Liver (tissue), 9 donors: Measurements from ENCODE around the gene HSPB2. TPM values are rescaled to one million over a fixed set of nuclear protein-coding genes. Genes with fewer than 3 reads are reported as not detected.

Source experiments
- DNase-seq: peaks from one replicate; pipeline ENCODE4 v3.0.0-alpha.2; 2017; ENCODE audit warnings: low spot score
- H3K27ac ChIP-seq, 2 donors: one replicate each; pipeline ENCODE4 v1.7.0; 2013; ENCODE audit warnings: inconsistent platforms in 2 of 2, low read length in 2 of 2, control low read depth in 1 of 2, low read depth in 1 of 2, mild to moderate bottlenecking in 1 of 2
- H3K27me3 ChIP-seq, 4 donors: one replicate each; pipeline versions ENCODE4 v1.6.1 to v1.7.0; 2013; ENCODE audit warnings: low read length in 3 of 4, inconsistent platforms in 1 of 4, mild to moderate bottlenecking in 1 of 4, moderate library complexity in 1 of 4; ENCODE audit not compliant: control insufficient read depth in 4 of 4, insufficient read depth in 4 of 4
- H3K36me3 ChIP-seq, 4 donors: one replicate each; pipeline versions ENCODE4 v1.6.1 to v1.7.0; 2013; ENCODE audit warnings: low read length in 3 of 4, mild to moderate bottlenecking in 3 of 4, low read depth in 1 of 4, moderate library complexity in 1 of 4; ENCODE audit not compliant: control insufficient read depth in 4 of 4, insufficient read depth in 3 of 4
- H3K4me1 ChIP-seq, 4 donors: one replicate each; pipeline versions ENCODE4 v1.6.1 to v1.7.0; 2013; ENCODE audit warnings: low read length in 3 of 4, mild to moderate bottlenecking in 3 of 4, moderate library complexity in 1 of 4; ENCODE audit not compliant: control insufficient read depth in 4 of 4, insufficient read depth in 4 of 4
- H3K4me3 ChIP-seq, 3 donors: one replicate each; pipeline versions ENCODE4 v1.6.1 to v1.7.0; 2013; ENCODE audit warnings: low read length in 3 of 3, control low read depth in 1 of 3, low read depth in 1 of 3, mild to moderate bottlenecking in 1 of 3
- H3K9ac ChIP-seq, 2 donors: one replicate each; pipeline ENCODE4 v1.7.0; 2013; ENCODE audit warnings: low read length in 2 of 2, mild to moderate bottlenecking in 2 of 2, moderate library complexity in 2 of 2, control low read depth in 1 of 2, low read depth in 1 of 2
- H3K9me3 ChIP-seq, 4 donors: one replicate each; pipeline versions ENCODE4 v1.6.1 to v1.7.0; 2013; ENCODE audit warnings: low read length in 3 of 4; ENCODE audit not compliant: control insufficient read depth in 4 of 4
- ATF3 ChIP-seq: IDR thresholded peaks from 2 replicates; pipeline ENCODE4 v1.6.1; 2016; ENCODE audit warnings: antibody characterized with exemption
- CTCF ChIP-seq: fragments of 150-350 bp; IDR thresholded peaks from 2 replicates; pipeline ENCODE4 v1.5.1; 2017; ENCODE audit warnings: improper control_type of control experiment, low read depth, low read length; ENCODE audit not compliant: missing input control
- EGR1 ChIP-seq, 2 donors: IDR thresholded peaks; 2 replicates each; pipeline ENCODE4 v1.6.1; 2016 to 2018; ENCODE audit warnings: antibody characterized with exemption in 2 of 2, low read depth in 2 of 2
- FOXA1 ChIP-seq: IDR thresholded peaks from 2 replicates; pipeline ENCODE4 v1.6.1; 2016; ENCODE audit warnings: antibody characterized with exemption
- FOXA2 ChIP-seq: IDR thresholded peaks from 2 replicates; pipeline ENCODE4 v1.6.1; 2016; ENCODE audit warnings: antibody characterized with exemption
- GABPA ChIP-seq, 2 donors: IDR thresholded peaks in 1 of 2; conservative IDR thresholded peaks in 1 of 2; 2 replicates each; pipeline ENCODE4 v1.6.1; 2016; ENCODE audit warnings: antibody characterized with exemption in 2 of 2, mild to moderate bottlenecking in 1 of 2, moderate library complexity in 1 of 2
- HNF4A ChIP-seq, 2 donors: conservative IDR thresholded peaks; 2 replicates each; pipeline ENCODE4 v1.6.1; 2016; ENCODE audit warnings: antibody characterized with exemption in 2 of 2, mild to moderate bottlenecking in 2 of 2
- HNF4G ChIP-seq: IDR thresholded peaks from 2 replicates; pipeline ENCODE4 v1.6.1; 2016; ENCODE audit warnings: antibody characterized with exemption
- JUND ChIP-seq, 2 donors: IDR thresholded peaks; 2 replicates each; pipeline ENCODE4 v1.6.1; 2016; ENCODE audit warnings: antibody characterized with exemption in 2 of 2
- MAX ChIP-seq: IDR thresholded peaks from 2 replicates; pipeline ENCODE4 v1.6.1; 2016; ENCODE audit warnings: antibody characterized with exemption
- NR2F2 ChIP-seq: IDR thresholded peaks from 2 replicates; pipeline ENCODE4 v1.6.1; 2016; ENCODE audit warnings: antibody characterized with exemption
- RAD21 ChIP-seq, 2 donors: IDR thresholded peaks; 2 replicates each; pipeline ENCODE4 v1.6.1; 2016; ENCODE audit warnings: antibody characterized with exemption in 2 of 2, mild to moderate bottlenecking in 2 of 2
- REST ChIP-seq: IDR thresholded peaks from 2 replicates; pipeline ENCODE4 v1.6.1; 2016; ENCODE audit warnings: antibody characterized with exemption, mild to moderate bottlenecking
- RXRA ChIP-seq, 2 donors: IDR thresholded peaks; 2 replicates each; pipeline ENCODE4 v1.6.1; 2017 to 2018; ENCODE audit warnings: antibody characterized with exemption in 2 of 2, mild to moderate bottlenecking in 1 of 2
- SP1 ChIP-seq: IDR thresholded peaks from 2 replicates; pipeline ENCODE4 v1.6.1; 2018; ENCODE audit warnings: antibody characterized with exemption, mild to moderate bottlenecking
- TAF1 ChIP-seq: conservative IDR thresholded peaks from 2 replicates; pipeline ENCODE4 v1.6.1; 2016; ENCODE audit warnings: antibody characterized with exemption, mild to moderate bottlenecking
- YY1 ChIP-seq: IDR thresholded peaks from 2 replicates; pipeline ENCODE4 v1.6.1; 2016; ENCODE audit warnings: antibody characterized with exemption, mild to moderate bottlenecking
- ZBTB33 ChIP-seq: IDR thresholded peaks from 2 replicates; pipeline ENCODE4 v1.6.1; 2016; ENCODE audit warnings: antibody characterized with exemption
- WGBS: extraction: QIAGEN DNeasy Blood & Tissue Kit; methylation state at CpG from one replicate; pipeline ENCODE4 v1.1.7; 2013; 5-methylcytosine and 5-hydroxymethylcytosine counted together
- polyA plus RNA-seq, 2 donors: library from polyadenylated mRNA; stranded (reverse) in 1 of 2; unstranded in 1 of 2; fragments of 200-250 nt in 1 of 2; fragments of >200 nt in 1 of 2; fragmentation: Nextera tagmentation in 1 of 2; extraction: Ambion mirVana in 1 of 2; gene quantifications; one replicate each; pipeline versions ENCODE4 v1.2.1 to v1.2.3, GENCODE V29; 2013 to 2015
- total RNA-seq, 2 donors: library from RNA; depleted of rRNA; stranded (reverse); fragments of >200 nt; gene quantifications; one replicate each; pipeline ENCODE4 v1.2.3, GENCODE V29; 2014
- donor health status: healthy.
- donor health status: healthy.
- donor health status: healthy.
- donor health status: healthy.
- donor health status: healthy.

Gene HSPB2
- total and polyA plus RNA-seq, 4 donors: 0.14 to 0.85 (median 0.61) TPM; not detected in 1

- 84% methylated on average over 5 of the region's 5 CpGs for WGBS
- DNase-seq: no peak
- Histone ChIP-seq H3K27ac (no peak overlapping the region), H3K9me3 (no peaks in the 10 kb centered on the region), H3K9ac (no peak overlapping the region), H3K36me3 (no peaks in the 10 kb centered on the region), H3K27me3 (no peaks in the 10 kb centered on the region), H3K4me3 (no peak overlapping the region), H3K4me1 (no peaks in the 10 kb centered on the region)
- TF ChIP-seq RXRA (IDR thresholded peaks at IDR 0.05): no peak
- no peak for TF ChIP-seq TAF1
- TF ChIP-seq JUND (IDR thresholded peaks at IDR 0.05): no peak
- TF ChIP-seq FOXA1: no peak
- no peak for TF ChIP-seq CTCF
- TF ChIP-seq FOXA2: no peak
- no peak for TF ChIP-seq GABPA (IDR thresholded peaks at IDR 0.05 in 1 of 2, conservative IDR thresholded peaks at IDR 0.05 in 1 of 2)
- no peak for TF ChIP-seq ATF3
- no peak for TF ChIP-seq EGR1 (IDR thresholded peaks at IDR 0.05; ENCODE audit: low read depth in 2 of 2)
- TF ChIP-seq HNF4A (conservative IDR thresholded peaks at IDR 0.05): no peak
- TF ChIP-seq HNF4G: no peak
- no peak for TF ChIP-seq RAD21 (IDR thresholded peaks at IDR 0.05)
- no peak for TF ChIP-seq MAX
- no peak for TF ChIP-seq ZBTB33
- no peak for TF ChIP-seq SP1
- no peak for TF ChIP-seq YY1
Measured at GRCh38 chr11:111908639-111909305, 3.8 kb upstream of the HSPB2 start.

GRCh38 chr11:111909378-111909777 is 3.2 kb upstream of the HSPB2 start:
- Histone ChIP-seq H3K36me3 (no peaks in the 10 kb centered on the region), H3K9ac (no peak overlapping the region), H3K9me3 (no peaks in the 10 kb centered on the region), H3K27ac (no peak overlapping the region), H3K4me3 (no peak overlapping the region), H3K4me1 (no peaks in the 10 kb centered on the region), H3K27me3 (no peaks in the 10 kb centered on the region)
- 88% methylated on average over 5 of the region's 5 CpGs for WGBS
- no peak for DNase-seq
- no peak for TF ChIP-seq TAF1
- no peak for TF ChIP-seq ATF3
- no peak for TF ChIP-seq FOXA1
- TF ChIP-seq HNF4A (conservative IDR thresholded peaks at IDR 0.05): no peak
- no peak for TF ChIP-seq REST
- TF ChIP-seq MAX: no peak
- no peak for TF ChIP-seq RXRA (IDR thresholded peaks at IDR 0.05)
- TF ChIP-seq JUND (IDR thresholded peaks at IDR 0.05): no peak
- no peak for TF ChIP-seq FOXA2
- TF ChIP-seq RAD21 (IDR thresholded peaks at IDR 0.05): no peak
- no peak for TF ChIP-seq YY1
- TF ChIP-seq ZBTB33: no peak
- no peak for TF ChIP-seq NR2F2
- TF ChIP-seq SP1: no peak
- no peak for TF ChIP-seq EGR1 (IDR thresholded peaks at IDR 0.05; ENCODE audit: low read depth in 2 of 2)
- TF ChIP-seq GABPA (IDR thresholded peaks at IDR 0.05 in 1 of 2, conservative IDR thresholded peaks at IDR 0.05 in 1 of 2): no peak
- TF ChIP-seq HNF4G: no peak
